K562 (cell line): ENCODE measurements around the gene KCTD13. TPM values are rescaled to one million over a fixed set of nuclear protein-coding genes. Genes with fewer than 3 reads are reported as not detected.
A peak's percentile ranks its signal among the peaks of the same experiment; 100 is the strongest.

Source experiments
- CBFA2T3 ChIP-seq: fragments of 450-650 bp; IDR thresholded peaks from 2 replicates; pipeline ENCODE4 v1.6.1; 2017
- CHD1 ChIP-seq: fragments of 200-600 bp; sonication (generic); IDR thresholded peaks from one replicate; pipeline ENCODE4 v1.6.1; 2012; ENCODE audit warnings: mild to moderate bottlenecking, moderate library complexity, low read length, inconsistent platforms
- CXXC5 ChIP-seq: fragments of 250-450 bp; sonication (Bioruptor Pico); IDR thresholded peaks from 2 replicates; pipeline ENCODE4 v1.8.0; 2022; ENCODE audit warnings: inconsistent platforms, mild to moderate bottlenecking, moderate library complexity
- EGR1 ChIP-seq: fragments of 450-650 bp; conservative IDR thresholded peaks from 2 replicates; pipeline ENCODE4 v1.6.1; 2017; ENCODE audit warnings: mild to moderate bottlenecking
- ELF4 ChIP-seq: fragments of 450-650 bp; formaldehyde crosslinking; IDR thresholded peaks from 2 replicates; pipeline ENCODE4 v1.4.0; 2022; ENCODE audit warnings: missing genetic modification characterization
- EWSR1 ChIP-seq: fragments of 450-650 bp; IDR thresholded peaks from 2 replicates; pipeline ENCODE4 v1.6.1; 2018; ENCODE audit warnings: borderline replicate concordance, mild to moderate bottlenecking, low read depth, moderate library complexity; ENCODE audit not compliant: partially characterized antibody
- GATAD2A ChIP-seq: fragments of 450-650 bp; IDR thresholded peaks from 2 replicates; pipeline ENCODE4 v1.6.1; 2017
- HBP1 ChIP-seq: fragments of 450-650 bp; formaldehyde crosslinking; IDR thresholded peaks from 2 replicates; pipeline ENCODE4 v1.4.0; 2022; ENCODE audit warnings: missing genetic modification characterization
- MIER1 ChIP-seq: fragments of 450-650 bp; IDR thresholded peaks from 2 replicates; pipeline ENCODE4 v1.6.1; 2016; ENCODE audit warnings: antibody characterized with exemption, mild to moderate bottlenecking, low read depth
- MLLT1 ChIP-seq, 2 experiments: fragments of 450-650 bp; IDR thresholded peaks; 2 replicates each; pipeline ENCODE4 v1.6.1; 2016
- POLR2H ChIP-seq: IDR thresholded peaks from 2 replicates; pipeline ENCODE4 v1.6.1; 2016; ENCODE audit warnings: missing genetic modification characterization, low read depth, mild to moderate bottlenecking, control low read depth, missing compliant biosample characterization, moderate library complexity
- POLR3G ChIP-seq: IDR thresholded peaks from 2 replicates; pipeline ENCODE4 v1.6.1; 2011; ENCODE audit not compliant: insufficient read length, insufficient replicate concordance; ENCODE audit errors: extremely low read depth
- RFX7 ChIP-seq: fragments of 250-450 bp; sonication (Bioruptor Pico); IDR thresholded peaks from 2 replicates; pipeline ENCODE4 v1.5.1; 2021; ENCODE audit warnings: mild to moderate bottlenecking
- TGIF2 ChIP-seq: sonication (generic); formaldehyde crosslinking; IDR thresholded peaks from 2 replicates; pipeline ENCODE4 v1.8.1; 2022; ENCODE audit warnings: mild to moderate bottlenecking, missing genetic modification reagents, moderate library complexity
- THRAP3 ChIP-seq: fragments of 450-650 bp; IDR thresholded peaks from 2 replicates; pipeline ENCODE4 v1.6.1; 2016; ENCODE audit warnings: mild to moderate bottlenecking, inconsistent platforms, borderline replicate concordance
- THRB ChIP-seq: fragments of 450-650 bp; formaldehyde crosslinking; conservative IDR thresholded peaks from 2 replicates; pipeline ENCODE4 v1.4.0; 2022; ENCODE audit warnings: mild to moderate bottlenecking, missing genetic modification characterization
- ZNF274 ChIP-seq: IDR thresholded peaks from 2 replicates; pipeline ENCODE4 v1.6.1; 2011; ENCODE audit warnings: low read depth, mild to moderate bottlenecking, low read length, moderate library complexity, borderline replicate concordance
- ZNF639 ChIP-seq, 2 experiments: fragments of 200-800 bp in 1 of 2; sonication (Bioruptor generic) in 1 of 2; sonication (generic) in 1 of 2; formaldehyde crosslinking in 1 of 2; IDR thresholded peaks in 1 of 2; conservative IDR thresholded peaks in 1 of 2; 2 replicates each; pipeline versions ENCODE4 v1.5.0 to v1.6.1; 2016 to 2020; ENCODE audit warnings: missing compliant biosample characterization in 1 of 2, missing genetic modification characterization in 1 of 2, missing genetic modification reagents in 1 of 2
- polyA plus RNA-seq, 8 experiments: library from polyadenylated mRNA; depleted of rRNA in 4 of 8; stranded (reverse) in 5 of 8; unstranded in 3 of 8; fragments of >200 nt; fragmentation: Nextera tagmentation in 2 of 8; fragmentation: Illumina TruSeq in 1 of 8; extraction: Ambion mirVana in 2 of 8; extraction: Trizol in 1 of 8; gene quantifications; 2 replicates each; pipeline versions ENCODE4 v1.2.1 to v1.2.3, GENCODE V29; 2011 to 2014; ENCODE audit warnings: inconsistent platforms in 1 of 8, missing spikeins in 1 of 8
- total RNA-seq, 7 experiments: library from RNA; depleted of rRNA in 6 of 7; stranded (reverse); fragments of >200 nt in 6 of 7; fragmentation: Illumina TruSeq in 2 of 7; extraction: Trizol in 2 of 7; gene quantifications; 2 replicates each; pipeline versions ENCODE4 v1.2.1 to v1.2.3, GENCODE V29; 2011 to 2021; ENCODE audit warnings: low replicate concordance in 1 of 7
- TF ChIP-seq, protein P1 (sequence below): sonication (generic); formaldehyde crosslinking; IDR thresholded peaks from 2 replicates; pipeline ENCODE4 v1.8.0; 2023; ENCODE audit warnings: mild to moderate bottlenecking, missing genetic modification reagents

Gene KCTD13
- total and polyA plus RNA-seq, 9 of the 15 experiments (the other 6 are each of a cell fraction or from before 2014, with no cell fraction given) = 1.0 to 20.6 (median 9.8) TPM

GRCh38 chr16:29900102-29900887 lies 25.7 kb downstream of the KCTD13 start, which contains the start of gene ASPHD1 (continued):
- TF ChIP-seq MLLT1 (IDR thresholded peaks at IDR 0.05) = peak in 1 of 2 experiments; percentile 35; a peak in 1 of 4 replicates
- no peak for TF ChIP-seq POLR3G
- no peak for TF ChIP-seq THRAP3
- TF ChIP-seq CBFA2T3 = no peak
- TF ChIP-seq GATAD2A = no peak
- peak; percentile 68; the same call in 1 of the 2 replicates for TF ChIP-seq CXXC5
- TF ChIP-seq HBP1 (CRISPR knock-in tag) = no peak
- 0 out of 2 replicates have a peak, but pooled peaks have one; percentile 14 for TF ChIP-seq THRB (CRISPR knock-in tag)
- TF ChIP-seq ZNF274 = no peak
- TF ChIP-seq EWSR1 = no peak
- TF ChIP-seq ELF4 (CRISPR knock-in tag) = peak; percentile 58; the same call in 1 of the 2 replicates
- no peak for TF ChIP-seq CHD1
- no peak for TF ChIP-seq POLR2H
- TF ChIP-seq, protein P1, sequence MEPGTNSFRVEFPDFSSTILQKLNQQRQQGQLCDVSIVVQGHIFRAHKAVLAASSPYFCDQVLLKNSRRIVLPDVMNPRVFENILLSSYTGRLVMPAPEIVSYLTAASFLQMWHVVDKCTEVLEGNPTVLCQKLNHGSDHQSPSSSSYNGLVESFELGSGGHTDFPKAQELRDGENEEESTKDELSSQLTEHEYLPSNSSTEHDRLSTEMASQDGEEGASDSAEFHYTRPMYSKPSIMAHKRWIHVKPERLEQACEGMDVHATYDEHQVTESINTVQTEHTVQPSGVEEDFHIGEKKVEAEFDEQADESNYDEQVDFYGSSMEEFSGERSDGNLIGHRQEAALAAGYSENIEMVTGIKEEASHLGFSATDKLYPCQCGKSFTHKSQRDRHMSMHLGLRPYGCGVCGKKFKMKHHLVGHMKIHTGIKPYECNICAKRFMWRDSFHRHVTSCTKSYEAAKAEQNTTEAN = peak; percentile 46; the same call in 1 of the 2 replicates
- peak; percentile 73 for TF ChIP-seq MIER1
- TF ChIP-seq TGIF2 (CRISPR knock-in tag) = peak; percentile 97
- peak; percentile 83 for TF ChIP-seq EGR1
- TF ChIP-seq ZNF639 (CRISPR knock-in tag; conservative IDR thresholded peaks at IDR 0.05 in 1 of 2, IDR thresholded peaks at IDR 0.05 in 1 of 2) = peak in 1 of 2 experiments; percentile 84; a peak in 1 of 4 replicates
- TF ChIP-seq RFX7 (CRISPR knock-in tag) = no peak
